ENCODE measurements around the gene ZNF518B.

Gene ZNF518B

GRCh38 chr4:10442976-10443375 is 14.2 kb downstream of the ZNF518B start:
- peaks cover 31 to 50% of the 10 kb centered on the region in 2 donors for H3K36me3 ChIP-seq (replicated peaks in 1 of 2; ENCODE audit: control insufficient read depth in 2 of 2, insufficient read depth in 2 of 2, low read length in 2 of 2)
- H3K79me1 ChIP-seq (ENCODE audit: low read depth, low read length) = peaks cover 5% of the 10 kb centered on the region
- H3K4me3 ChIP-seq (ENCODE audit: low read length in 2 of 2) = no peak overlapping the region
- no peak overlapping the region for H2BK15ac ChIP-seq (ENCODE audit: low read length)
- H4K91ac ChIP-seq (ENCODE audit: low read depth, low read length, poor library complexity) = no peak overlapping the region
- H2AK5ac ChIP-seq (ENCODE audit: low read depth, low read length) = no peak overlapping the region
- peaks cover 34 to 39% of the 10 kb centered on the region in 2 donors for H3K9me3 ChIP-seq (replicated peaks in 1 of 2; ENCODE audit: control insufficient read depth in 2 of 2, insufficient read depth in 1 of 2, low read depth in 1 of 2, low read length in 2 of 2)
- no peak overlapping the region for H3K4ac ChIP-seq (ENCODE audit: low read length)
- no peak overlapping the region for H2AFZ ChIP-seq (ENCODE audit: low read length)
- no peaks in the 10 kb centered on the region for H3K27me3 ChIP-seq (ENCODE audit: control insufficient read depth in 3 of 3, insufficient read depth in 3 of 3, low read depth in 1 of 3, low read length in 3 of 3)
- H3K14ac ChIP-seq (ENCODE audit: low read length) = no peak overlapping the region
- H3K4me1 ChIP-seq (ENCODE audit: control insufficient read depth in 2 of 2, insufficient read depth in 1 of 2, low read depth in 1 of 2, low read length in 2 of 2) = no peaks in the 10 kb centered on the region
- no peak overlapping the region for H2BK120ac ChIP-seq (ENCODE audit: low read depth, low read length)
- no peak overlapping the region for H3K18ac ChIP-seq (ENCODE audit: low read length)
- H3K9ac ChIP-seq (ENCODE audit: low read depth, low read length, poor library complexity) = no peak overlapping the region
- no peak overlapping the region for H2BK5ac ChIP-seq (ENCODE audit: low read length)
- no peak overlapping the region for H3K27ac ChIP-seq (replicated peaks; ENCODE audit: low read length)
- H2BK12ac ChIP-seq (ENCODE audit: low read length) = no peak overlapping the region
- H3K23ac ChIP-seq (ENCODE audit: low read depth, low read length, poor library complexity) = no peak overlapping the region
- H3K4me2 ChIP-seq (ENCODE audit: insufficient read depth, low read length, poor library complexity, severe bottlenecking) = no peak overlapping the region
- no CpG with 5 or more reads among the region's 5 CpGs for WGBS, 2 donors (ENCODE audit: extremely low coverage in 2 of 2, insufficient read length in 2 of 2, insufficient replicate concordance in 1 of 2)
- H4K8ac ChIP-seq (ENCODE audit: low read depth, low read length) = no peak overlapping the region
- no peak for DNase-seq (ENCODE audit: low spot score)

GRCh38 chr4:10441512-10441911 is 15.7 kb downstream of the ZNF518B start:
- Histone ChIP-seq H3K9me3 (replicated peaks in 1 of 2; ENCODE audit: control insufficient read depth in 2 of 2, insufficient read depth in 1 of 2, low read depth in 1 of 2, low read length in 2 of 2) (peaks cover 28 to 30% of the 10 kb centered on the region in 2 donors), H3K9ac (ENCODE audit: low read depth, low read length, poor library complexity) (no peak overlapping the region), H3K27ac (replicated peaks; ENCODE audit: low read length) (no peak overlapping the region), H3K4me3 (ENCODE audit: low read length in 2 of 2) (no peak overlapping the region), H3K18ac (ENCODE audit: low read length) (no peak overlapping the region), H2AK5ac (ENCODE audit: low read depth, low read length) (no peak overlapping the region), H3K14ac (ENCODE audit: low read length) (no peak overlapping the region), H4K91ac (ENCODE audit: low read depth, low read length, poor library complexity) (no peak overlapping the region), H3K4me1 (ENCODE audit: control insufficient read depth in 2 of 2, insufficient read depth in 1 of 2, low read depth in 1 of 2, low read length in 2 of 2) (no peaks in the 10 kb centered on the region), H3K36me3 (replicated peaks in 1 of 2; ENCODE audit: control insufficient read depth in 2 of 2, insufficient read depth in 2 of 2, low read length in 2 of 2) (peaks cover 25 to 41% of the 10 kb centered on the region in 2 donors), H2BK15ac (ENCODE audit: low read length) (no peak overlapping the region), H3K79me1 (ENCODE audit: low read depth, low read length) (no peaks in the 10 kb centered on the region), H4K8ac (ENCODE audit: low read depth, low read length) (no peak overlapping the region), H3K4ac (ENCODE audit: low read length) (no peak overlapping the region), H2BK5ac (ENCODE audit: low read length) (no peak overlapping the region), H2BK12ac (ENCODE audit: low read length) (no peak overlapping the region), H2BK120ac (ENCODE audit: low read depth, low read length) (no peak overlapping the region), H3K4me2 (ENCODE audit: insufficient read depth, low read length, poor library complexity, severe bottlenecking) (no peak overlapping the region), H2AFZ (ENCODE audit: low read length) (no peak overlapping the region), H3K23ac (ENCODE audit: low read depth, low read length, poor library complexity) (no peak overlapping the region), H3K27me3 (ENCODE audit: control insufficient read depth in 3 of 3, insufficient read depth in 3 of 3, low read depth in 1 of 3, low read length in 3 of 3) (no peaks in the 10 kb centered on the region)
- no peak for DNase-seq (ENCODE audit: low spot score)
- WGBS, 2 donors (ENCODE audit: extremely low coverage in 2 of 2, insufficient read length in 2 of 2, insufficient replicate concordance in 1 of 2) = no CpG with 5 or more reads among the region's 4 CpGs

DNA sequence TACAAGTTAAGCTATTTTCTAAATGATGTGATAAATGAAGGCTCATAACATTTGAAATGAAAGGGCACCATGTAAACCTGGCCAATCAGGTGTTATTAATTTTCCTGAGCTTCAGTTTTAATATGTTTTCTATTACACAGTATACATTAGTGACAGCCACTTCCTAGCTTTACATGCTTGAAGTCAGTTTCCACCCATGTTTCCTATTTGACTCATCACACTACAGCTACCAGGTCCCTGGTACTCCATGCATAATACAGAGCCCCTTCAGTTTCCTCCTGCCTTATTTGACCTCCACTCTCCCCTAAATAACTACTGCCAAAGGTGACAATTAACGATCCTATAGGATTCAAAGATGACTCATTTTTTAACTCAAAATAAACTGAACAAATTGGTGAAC is 18.3 kb downstream of the ZNF518B start:
- Histone ChIP-seq H2AK5ac (ENCODE audit: low read depth, low read length) (no peak overlapping the region), H2AFZ (ENCODE audit: low read length) (no peak overlapping the region), H2BK12ac (ENCODE audit: low read length) (no peak overlapping the region), H3K9me3 (replicated peaks in 1 of 2; ENCODE audit: control insufficient read depth in 2 of 2, insufficient read depth in 1 of 2, low read depth in 1 of 2, low read length in 2 of 2) (peaks cover 5 to 9% of the 10 kb centered on the region in 2 donors), H3K9ac (ENCODE audit: low read depth, low read length, poor library complexity) (no peak overlapping the region), H3K23ac (ENCODE audit: low read depth, low read length, poor library complexity) (no peak overlapping the region), H3K27ac (replicated peaks; ENCODE audit: low read length) (no peak overlapping the region), H3K18ac (ENCODE audit: low read length) (no peak overlapping the region), H3K4me3 (ENCODE audit: low read length in 2 of 2) (no peak overlapping the region), H4K8ac (ENCODE audit: low read depth, low read length) (no peak overlapping the region), H3K36me3 (replicated peaks in 1 of 2; ENCODE audit: control insufficient read depth in 2 of 2, insufficient read depth in 2 of 2, low read length in 2 of 2) (peaks cover 4 to 15% of the 10 kb centered on the region in 2 donors), H2BK5ac (ENCODE audit: low read length) (no peak overlapping the region), H2BK15ac (ENCODE audit: low read length) (no peak overlapping the region), H3K27me3 (ENCODE audit: control insufficient read depth in 3 of 3, insufficient read depth in 3 of 3, low read depth in 1 of 3, low read length in 3 of 3) (no peaks in the 10 kb centered on the region), H4K91ac (ENCODE audit: low read depth, low read length, poor library complexity) (no peak overlapping the region), H3K4me2 (ENCODE audit: insufficient read depth, low read length, poor library complexity, severe bottlenecking) (no peak overlapping the region), H2BK120ac (ENCODE audit: low read depth, low read length) (no peak overlapping the region), H3K4ac (ENCODE audit: low read length) (no peak overlapping the region), H3K4me1 (ENCODE audit: control insufficient read depth in 2 of 2, insufficient read depth in 1 of 2, low read depth in 1 of 2, low read length in 2 of 2) (no peaks in the 10 kb centered on the region), H3K14ac (ENCODE audit: low read length) (no peak overlapping the region), H3K79me1 (ENCODE audit: low read depth, low read length) (no peaks in the 10 kb centered on the region)
- no peak for DNase-seq (ENCODE audit: low spot score)
- no CpG with 5 or more reads among the region's 1 CpG for WGBS, 2 donors (ENCODE audit: extremely low coverage in 2 of 2, insufficient read length in 2 of 2, insufficient replicate concordance in 1 of 2)

- Histone ChIP-seq H3K27ac (replicated peaks; ENCODE audit: low read length) (no peak overlapping the region), H3K79me1 (ENCODE audit: low read depth, low read length) (no peaks in the 10 kb centered on the region), H3K9ac (ENCODE audit: low read depth, low read length, poor library complexity) (no peak overlapping the region), H3K14ac (ENCODE audit: low read length) (no peak overlapping the region), H3K4me2 (ENCODE audit: insufficient read depth, low read length, poor library complexity, severe bottlenecking) (no peak overlapping the region), H3K36me3 (replicated peaks in 1 of 2; ENCODE audit: control insufficient read depth in 2 of 2, insufficient read depth in 2 of 2, low read length in 2 of 2) (peaks cover 0 to 5% of the 10 kb centered on the region in 2 donors), H3K9me3 (replicated peaks in 1 of 2; ENCODE audit: control insufficient read depth in 2 of 2, insufficient read depth in 1 of 2, low read depth in 1 of 2, low read length in 2 of 2) (no peaks in the 10 kb centered on the region), H3K4me3 (ENCODE audit: low read length in 2 of 2) (no peak overlapping the region), H3K18ac (ENCODE audit: low read length) (no peak overlapping the region), H2BK120ac (ENCODE audit: low read depth, low read length) (no peak overlapping the region), H4K91ac (ENCODE audit: low read depth, low read length, poor library complexity) (no peak overlapping the region), H2AK5ac (ENCODE audit: low read depth, low read length) (no peak overlapping the region), H2BK12ac (ENCODE audit: low read length) (no peak overlapping the region), H3K23ac (ENCODE audit: low read depth, low read length, poor library complexity) (no peak overlapping the region), H2AFZ (ENCODE audit: low read length) (no peak overlapping the region), H3K27me3 (ENCODE audit: control insufficient read depth in 3 of 3, insufficient read depth in 3 of 3, low read depth in 1 of 3, low read length in 3 of 3) (no peaks in the 10 kb centered on the region), H4K8ac (ENCODE audit: low read depth, low read length) (no peak overlapping the region), H3K4ac (ENCODE audit: low read length) (no peak overlapping the region), H2BK5ac (ENCODE audit: low read length) (no peak overlapping the region), H3K4me1 (ENCODE audit: control insufficient read depth in 2 of 2, insufficient read depth in 1 of 2, low read depth in 1 of 2, low read length in 2 of 2) (no peaks in the 10 kb centered on the region), H2BK15ac (ENCODE audit: low read length) (no peak overlapping the region)
- no CpG with 5 or more reads among the region's 1 CpG for WGBS, 2 donors (ENCODE audit: extremely low coverage in 2 of 2, insufficient read length in 2 of 2, insufficient replicate concordance in 1 of 2)
- DNase-seq (ENCODE audit: low spot score) = no peak
These were observed 19.5 kb downstream of the ZNF518B start for GRCh38 chr4:10437735-10438134.

Data from neuronal stem cell (in vitro differentiated cells).